HepG2 (cell line): Measurements from ENCODE around the gene IBA57. TPM values are rescaled to one million over a fixed set of nuclear protein-coding genes. Genes with fewer than 3 reads are reported as not detected.

Experiments used
- ATF6 ChIP-seq: sonication (generic); formaldehyde crosslinking; conservative IDR thresholded peaks from 2 replicates; pipeline ENCODE4 v1.4.0; 2020; ENCODE audit warnings: missing genetic modification reagents
- CREB3 ChIP-seq: sonication (generic); formaldehyde crosslinking; IDR thresholded peaks from 2 replicates; pipeline ENCODE4 v1.5.0; 2020; ENCODE audit warnings: missing genetic modification reagents
- DR1 ChIP-seq: sonication (generic); formaldehyde crosslinking; IDR thresholded peaks from 2 replicates; pipeline ENCODE4 v1.8.0; 2021; ENCODE audit warnings: mild to moderate bottlenecking, missing genetic modification reagents, inconsistent platforms
- ELF1 ChIP-seq: sonication (generic); formaldehyde crosslinking; IDR thresholded peaks from 2 replicates; pipeline ENCODE4 v1.4.0; 2020; ENCODE audit warnings: missing genetic modification reagents
- ETV5 ChIP-seq: IDR thresholded peaks from 2 replicates; pipeline ENCODE4 v1.6.1; 2018; ENCODE audit warnings: missing biosample characterization, missing genetic modification reagents, inconsistent platforms, borderline replicate concordance
- HINFP ChIP-seq: sonication (generic); formaldehyde crosslinking; IDR thresholded peaks from 2 replicates; pipeline ENCODE4 v1.4.0; 2020; ENCODE audit warnings: low read depth, mild to moderate bottlenecking, missing genetic modification reagents
- HNRNPH1 ChIP-seq: fragments of 200-400 bp; formaldehyde crosslinking; optimal IDR thresholded peaks from 2 replicates; pipeline ENCODE3; 2017; ENCODE audit warnings: mild to moderate bottlenecking, low read depth, low read length
- MEIS2 ChIP-seq: sonication (generic); formaldehyde crosslinking; IDR thresholded peaks from 2 replicates; pipeline ENCODE4 v1.9.0; 2021; ENCODE audit warnings: mild to moderate bottlenecking, missing genetic modification reagents
- SPEN ChIP-seq: sonication (generic); formaldehyde crosslinking; IDR thresholded peaks from 2 replicates; pipeline ENCODE4 v1.5.1; 2020; ENCODE audit warnings: low read depth, mild to moderate bottlenecking, missing genetic modification reagents
- SRSF9 ChIP-seq: fragments of 200-400 bp; formaldehyde crosslinking; IDR thresholded peaks from 2 replicates; pipeline ENCODE4 v1.6.1; 2018; ENCODE audit warnings: borderline replicate concordance, mild to moderate bottlenecking, low read depth, low read length; ENCODE audit not compliant: insufficient read depth, poor library complexity, severe bottlenecking
- ZMYM4 ChIP-seq: sonication (generic); formaldehyde crosslinking; IDR thresholded peaks from 2 replicates; pipeline ENCODE4 v1.8.1; 2023; ENCODE audit warnings: mild to moderate bottlenecking, missing genetic modification reagents
- ZNF263 ChIP-seq: sonication (generic); formaldehyde crosslinking; IDR thresholded peaks from 2 replicates; pipeline ENCODE4 v1.4.0; 2020; ENCODE audit warnings: missing genetic modification reagents
- ZNF691 ChIP-seq: sonication (generic); formaldehyde crosslinking; IDR thresholded peaks from 2 replicates; pipeline ENCODE4 v1.4.0; 2020; ENCODE audit warnings: missing genetic modification reagents, low read depth, mild to moderate bottlenecking, borderline replicate concordance
- ZNF710 ChIP-seq: sonication (generic); formaldehyde crosslinking; IDR thresholded peaks from 2 replicates; pipeline ENCODE4 v1.5.0; 2020; ENCODE audit warnings: mild to moderate bottlenecking, missing genetic modification reagents, borderline replicate concordance
- ZNF746 ChIP-seq: sonication (generic); formaldehyde crosslinking; IDR thresholded peaks from 2 replicates; pipeline ENCODE4 v1.8.0; 2022; ENCODE audit warnings: mild to moderate bottlenecking, missing genetic modification reagents
- ZNF770 ChIP-seq: sonication (generic); formaldehyde crosslinking; IDR thresholded peaks from 2 replicates; pipeline ENCODE4 v1.5.0; 2020; ENCODE audit warnings: mild to moderate bottlenecking, missing genetic modification reagents
- ZNF83 ChIP-seq: sonication (generic); formaldehyde crosslinking; IDR thresholded peaks from 2 replicates; pipeline ENCODE4 v1.4.0; 2020; ENCODE audit warnings: missing genetic modification reagents, mild to moderate bottlenecking, borderline replicate concordance
- polyA plus RNA-seq, 8 experiments: library from polyadenylated mRNA; depleted of rRNA in 3 of 8; stranded (reverse) in 7 of 8; unstranded in 1 of 8; fragments of >200 nt; fragmentation: Illumina TruSeq in 4 of 8; extraction: Trizol in 4 of 8; gene quantifications; 2 replicates each; pipeline versions ENCODE4 v1.2.1 to v1.2.3, GENCODE V29; 2011 to 2016; ENCODE audit warnings: low read depth in 4 of 8, missing spikeins in 1 of 8, mixed read lengths in 1 of 8; ENCODE audit not compliant: insufficient read depth in 1 of 8
- total RNA-seq, 5 experiments: library from RNA; depleted of rRNA; stranded (reverse); fragments of >200 nt; fragmentation: Illumina TruSeq; extraction: Trizol; gene quantifications; 2 replicates each; pipeline ENCODE4 v1.2.3, GENCODE V29; 2016; ENCODE audit warnings: low read depth in 1 of 5

IBA57 gene
- total and polyA plus RNA-seq, 2 of the 13 experiments (the other 11 are each of a cell fraction or from before 2014, with no cell fraction given), result 2.3 to 10.2 TPM

GRCh38 chr1:228149406-228150119 is 16.0 kb upstream of the IBA57 start, which contains the start of gene GJC2 (continued):
- TF ChIP-seq SPEN (CRISPR knock-in tag) (peak; percentile 38; the same call in 1 of the 2 replicates), HNRNPH1 (peak; percentile 24), CREB3 (CRISPR knock-in tag) (0 out of 2 replicates have a peak, but pooled peaks have one; percentile 42), ATF6 (CRISPR knock-in tag) (no peak), MEIS2 (CRISPR knock-in tag) (0 out of 2 replicates have a peak, but pooled peaks have one; percentile 42), ZNF710 (0 out of 2 replicates have a peak, but pooled peaks have one; percentile 15), ELF1 (CRISPR knock-in tag) (peak; percentile 27; the same call in 1 of the 2 replicates), ZNF263 (CRISPR knock-in tag) (peak; percentile 59), ZMYM4 (CRISPR knock-in tag) (peak; percentile 1; the same call in 1 of the 2 replicates), HINFP (CRISPR knock-in tag) (no peak), ZNF83 (CRISPR knock-in tag) (0 out of 2 replicates have a peak, but pooled peaks have one; percentile 13), ZNF746 (peak; percentile 54; the same call in 1 of the 2 replicates), ZNF691 (0 out of 2 replicates have a peak, but pooled peaks have one; percentile 68), SRSF9 (no peak), ZNF770 (CRISPR knock-in tag) (peak; percentile 32; the same call in 1 of the 2 replicates), ETV5 (peak; percentile 77), DR1 (CRISPR knock-in tag) (no peak)
